DND-41 (cell line): ENCODE measurements around the gene TBC1D21.

ENCODE experiments used
- EZH2 ChIP-seq: IDR thresholded peaks from 3 replicates; pipeline ENCODE4 v1.6.1; 2012; ENCODE audit warnings: borderline replicate concordance, low read depth, mild to moderate bottlenecking, moderate library complexity, low read length, inconsistent platforms; ENCODE audit not compliant: severe bottlenecking
- TF ChIP-seq, protein P1 (sequence below): IDR thresholded peaks from 2 replicates; pipeline ENCODE4 v1.5.1; 2012; ENCODE audit warnings: borderline replicate concordance, low read length, moderate library complexity, mild to moderate bottlenecking; ENCODE audit not compliant: poor library complexity, severe bottlenecking; ENCODE audit errors: extremely low read depth

- TF ChIP-seq, protein P1, sequence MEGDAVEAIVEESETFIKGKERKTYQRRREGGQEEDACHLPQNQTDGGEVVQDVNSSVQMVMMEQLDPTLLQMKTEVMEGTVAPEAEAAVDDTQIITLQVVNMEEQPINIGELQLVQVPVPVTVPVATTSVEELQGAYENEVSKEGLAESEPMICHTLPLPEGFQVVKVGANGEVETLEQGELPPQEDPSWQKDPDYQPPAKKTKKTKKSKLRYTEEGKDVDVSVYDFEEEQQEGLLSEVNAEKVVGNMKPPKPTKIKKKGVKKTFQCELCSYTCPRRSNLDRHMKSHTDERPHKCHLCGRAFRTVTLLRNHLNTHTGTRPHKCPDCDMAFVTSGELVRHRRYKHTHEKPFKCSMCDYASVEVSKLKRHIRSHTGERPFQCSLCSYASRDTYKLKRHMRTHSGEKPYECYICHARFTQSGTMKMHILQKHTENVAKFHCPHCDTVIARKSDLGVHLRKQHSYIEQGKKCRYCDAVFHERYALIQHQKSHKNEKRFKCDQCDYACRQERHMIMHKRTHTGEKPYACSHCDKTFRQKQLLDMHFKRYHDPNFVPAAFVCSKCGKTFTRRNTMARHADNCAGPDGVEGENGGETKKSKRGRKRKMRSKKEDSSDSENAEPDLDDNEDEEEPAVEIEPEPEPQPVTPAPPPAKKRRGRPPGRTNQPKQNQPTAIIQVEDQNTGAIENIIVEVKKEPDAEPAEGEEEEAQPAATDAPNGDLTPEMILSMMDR: no peak
- TF ChIP-seq EZH2: no peak
Observed at GRCh38 chr15:73873456-73873855, at the start of gene TBC1D21.
